CD1c-positive myeloid dendritic cell (primary cell): Measurements from ENCODE around the gene NOTO.

Source experiments
- DNase-seq: peaks from one replicate; pipeline ENCODE4 v3.0.0-alpha.2; 2016; ENCODE audit errors: extremely low spot score

NOTO gene

DNA sequence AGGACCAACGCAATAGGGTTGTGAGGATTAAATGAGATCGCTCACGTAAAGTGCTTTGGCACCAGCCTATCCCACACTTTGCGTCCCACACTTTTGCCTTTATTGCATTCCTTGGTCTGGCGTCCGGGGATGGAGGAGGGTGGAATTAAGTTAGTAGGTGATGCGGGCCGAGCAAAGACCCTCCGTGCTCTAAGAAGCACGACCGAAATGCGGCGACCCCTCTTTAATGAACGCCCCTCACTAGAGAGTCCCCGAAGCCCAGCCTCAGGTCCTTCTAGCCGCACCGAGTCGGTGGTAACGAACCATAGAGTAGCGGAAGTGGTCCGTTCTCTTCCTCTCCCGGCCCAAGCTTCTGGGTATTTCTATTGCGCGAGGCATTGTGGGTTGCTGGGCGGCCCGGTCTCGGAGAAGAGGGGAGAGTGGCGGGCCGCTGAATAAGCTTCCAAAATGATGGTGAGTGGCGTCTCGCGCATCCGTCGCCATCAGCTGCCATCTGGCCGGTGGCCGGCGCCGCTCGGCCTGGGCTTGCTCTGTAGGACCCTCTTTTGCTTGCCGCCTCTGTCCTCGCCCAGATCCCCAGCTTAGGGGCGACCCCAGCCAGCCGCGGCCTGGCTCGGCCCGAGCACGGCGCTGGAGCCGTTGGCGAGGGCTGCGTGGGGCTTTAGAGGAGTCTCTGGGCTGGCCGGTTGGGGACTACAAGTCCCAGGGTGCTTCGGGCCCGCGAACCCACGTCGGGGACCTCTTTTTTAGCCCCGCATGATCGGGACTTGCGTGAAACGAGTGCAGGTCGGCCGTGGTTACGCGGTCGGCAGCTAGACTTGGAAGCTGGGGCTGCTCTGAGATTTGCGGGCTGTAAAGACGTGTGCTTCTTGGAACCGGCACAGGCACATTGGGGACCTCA is 31.8 kb downstream of the NOTO start, which contains the start of gene CCT7:
TSS of gene CCT7 (plus strand) at position 377 of the 901 bp plus-strand sequence. CDS start at position 448, 71 bp downstream.
- peak; percentile 94 for DNase-seq

- no peak for DNase-seq
Measured at GRCh38 chr2:73235315-73236028, 33.1 kb downstream of the NOTO start.

- DNase-seq: no peak
Measured at GRCh38 chr2:73237168-73237567, 34.8 kb downstream of the NOTO start.

GRCh38 chr2:73238149-73238548 is 35.8 kb downstream of the NOTO start:
- DNase-seq: no peak

DNA sequence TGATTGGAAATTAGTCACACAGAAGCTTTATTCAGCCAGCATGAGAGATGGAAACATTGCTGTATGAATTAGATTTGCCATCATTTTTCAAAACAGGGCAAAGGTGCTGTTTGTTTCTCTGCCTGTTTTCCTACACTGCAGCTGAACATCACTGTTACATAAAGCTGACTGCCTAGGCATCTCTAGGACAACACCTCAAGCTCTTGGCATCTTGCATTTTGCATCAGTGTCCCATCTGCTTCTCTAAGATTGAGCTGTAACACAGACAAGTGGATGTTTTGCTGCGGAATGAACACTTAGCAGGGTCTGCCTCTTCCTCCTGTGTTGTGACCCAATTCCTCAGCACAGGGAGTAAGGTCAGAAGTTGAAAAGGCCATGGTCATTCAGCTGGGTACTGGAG is 36.6 kb downstream of the NOTO start:
- no peak for DNase-seq

DNA sequence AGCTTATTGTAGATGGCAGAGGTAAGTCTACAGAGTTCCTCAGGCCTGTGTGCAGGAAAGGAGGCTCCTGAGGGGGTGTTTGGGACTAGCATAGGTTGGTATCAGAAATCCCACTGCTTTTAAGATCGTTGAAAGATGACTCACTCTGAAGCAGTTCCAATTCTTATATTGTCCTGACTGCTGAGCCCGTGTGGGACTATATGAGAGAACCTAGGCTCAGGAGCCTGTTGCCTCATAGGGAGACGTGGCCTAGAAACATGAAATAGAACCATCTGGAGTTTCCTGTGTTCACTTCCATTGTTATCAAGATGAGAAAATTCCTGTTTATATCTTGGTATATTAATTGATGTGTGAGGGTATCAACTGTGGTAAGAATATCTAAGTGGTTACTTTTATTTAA is 37.4 kb downstream of the NOTO start:
- no peak for DNase-seq

GRCh38 chr2:73243884-73244570 is 41.7 kb downstream of the NOTO start:
- DNase-seq: no peak

DNA sequence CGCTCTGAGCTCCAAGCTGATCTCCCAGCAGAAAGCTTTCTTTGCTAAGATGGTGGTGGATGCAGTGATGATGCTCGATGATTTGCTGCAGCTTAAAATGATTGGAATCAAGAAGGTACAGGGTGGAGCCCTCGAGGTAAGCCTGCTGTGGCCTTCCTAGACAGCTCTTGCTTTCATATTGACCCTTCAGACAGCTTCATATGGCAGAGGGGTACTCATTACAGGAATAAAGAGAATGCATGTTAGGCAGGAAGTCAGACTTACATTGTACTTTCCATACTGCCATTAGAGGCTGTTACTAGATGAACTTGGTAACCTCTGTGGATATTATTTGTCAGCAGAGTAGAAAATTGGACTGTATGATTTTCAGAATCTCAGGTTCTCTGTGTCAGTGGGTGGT is 42.2 kb downstream of the NOTO start:
- no peak for DNase-seq

DNA sequence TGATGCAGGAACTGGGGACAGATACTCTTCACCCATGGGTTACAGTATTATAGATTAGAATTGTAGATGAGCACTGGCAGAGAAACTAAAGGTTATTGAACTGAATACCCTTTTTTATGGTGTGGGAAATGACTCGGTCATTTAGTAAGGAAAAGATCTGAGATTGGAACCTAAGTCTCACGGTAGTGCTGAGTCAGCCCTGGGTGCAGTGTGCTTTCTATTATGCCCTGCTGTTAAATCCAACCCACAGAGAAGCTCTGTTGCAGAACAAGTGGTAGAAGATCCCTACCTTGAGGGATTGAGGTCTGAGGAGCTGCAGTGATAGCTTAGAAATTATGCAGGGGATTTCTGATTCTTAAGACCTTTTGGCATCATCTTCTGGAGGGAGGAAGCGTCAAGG is 44.5 kb downstream of the NOTO start:
- no peak for DNase-seq

GRCh38 chr2:73249636-73250035 is 47.3 kb downstream of the NOTO start:
- DNase-seq: no peak

DNA sequence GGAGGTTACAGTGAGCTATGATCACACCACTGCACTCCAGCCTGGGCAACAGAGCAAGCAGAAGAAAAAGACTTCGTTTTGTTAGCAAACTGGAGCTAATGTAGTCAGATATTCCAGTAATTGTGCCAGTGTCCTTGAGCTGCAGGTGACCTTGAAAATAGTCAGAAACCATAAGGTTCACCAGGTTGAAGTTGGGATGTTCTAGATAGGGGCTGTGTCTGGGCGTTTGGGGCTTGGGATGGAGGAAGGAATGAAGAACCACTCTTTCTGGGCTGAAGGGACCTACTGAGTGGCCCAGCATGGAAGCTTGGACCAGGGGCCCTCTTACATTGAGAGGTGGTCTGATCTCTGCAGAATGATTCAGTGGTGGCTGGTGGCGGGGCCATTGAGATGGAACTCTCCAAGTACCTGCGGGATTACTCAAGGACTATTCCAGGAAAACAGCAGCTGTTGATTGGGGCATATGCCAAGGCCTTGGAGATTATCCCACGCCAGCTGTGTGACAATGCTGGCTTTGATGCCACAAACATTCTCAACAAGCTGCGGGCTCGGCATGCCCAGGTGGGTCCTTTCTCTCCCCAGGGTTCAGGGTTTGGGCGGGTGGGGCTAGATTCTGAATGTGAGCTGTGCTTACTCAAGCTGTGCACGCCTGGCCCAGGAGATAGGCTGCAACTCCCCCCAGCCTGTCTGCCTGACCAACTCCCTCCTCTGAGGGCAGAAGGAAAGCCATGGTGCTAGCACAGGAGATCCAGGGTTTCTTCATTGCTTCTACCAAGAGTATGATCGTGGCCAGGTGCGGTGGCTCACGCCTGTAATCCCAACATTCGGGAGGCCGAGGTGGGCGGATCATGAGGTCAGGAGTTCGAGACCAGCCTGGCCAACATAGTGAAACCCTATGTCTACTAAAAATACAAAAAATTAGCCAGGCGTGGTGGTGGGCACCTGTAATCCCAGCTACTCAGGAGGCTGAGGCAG is 48.8 kb downstream of the NOTO start:
- DNase-seq: no peak

DNA sequence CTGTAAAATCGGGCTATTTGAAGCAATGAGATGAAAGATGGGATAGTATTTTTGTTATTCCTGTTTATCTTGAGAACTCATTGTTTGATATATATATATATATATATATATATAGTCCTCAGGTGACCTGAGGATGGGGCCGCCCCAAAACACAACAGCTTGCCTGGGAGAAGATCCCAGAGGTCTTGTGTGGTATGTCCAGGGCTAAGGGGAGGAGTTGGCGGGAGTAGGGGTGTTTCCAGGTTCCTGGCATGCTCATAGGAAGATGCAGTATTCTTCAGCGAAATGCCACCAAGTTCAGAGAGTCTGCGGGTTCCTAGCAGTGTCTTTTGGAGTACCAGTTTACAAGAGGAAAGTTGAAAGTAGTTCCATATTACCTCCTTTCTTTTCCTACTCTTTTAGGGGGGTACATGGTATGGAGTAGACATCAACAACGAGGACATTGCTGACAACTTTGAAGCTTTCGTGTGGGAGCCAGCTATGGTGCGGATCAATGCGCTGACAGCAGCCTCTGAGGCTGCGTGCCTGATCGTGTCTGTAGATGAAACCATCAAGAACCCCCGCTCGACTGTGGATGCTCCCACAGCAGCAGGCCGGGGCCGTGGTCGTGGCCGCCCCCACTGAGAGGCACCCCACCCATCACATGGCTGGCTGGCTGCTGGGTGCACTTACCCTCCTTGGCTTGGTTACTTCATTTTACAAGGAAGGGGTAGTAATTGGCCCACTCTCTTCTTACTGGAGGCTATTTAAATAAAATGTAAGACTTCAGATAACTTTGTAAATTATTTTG is 50.1 kb downstream of the NOTO start:
- no peak for DNase-seq

DNA sequence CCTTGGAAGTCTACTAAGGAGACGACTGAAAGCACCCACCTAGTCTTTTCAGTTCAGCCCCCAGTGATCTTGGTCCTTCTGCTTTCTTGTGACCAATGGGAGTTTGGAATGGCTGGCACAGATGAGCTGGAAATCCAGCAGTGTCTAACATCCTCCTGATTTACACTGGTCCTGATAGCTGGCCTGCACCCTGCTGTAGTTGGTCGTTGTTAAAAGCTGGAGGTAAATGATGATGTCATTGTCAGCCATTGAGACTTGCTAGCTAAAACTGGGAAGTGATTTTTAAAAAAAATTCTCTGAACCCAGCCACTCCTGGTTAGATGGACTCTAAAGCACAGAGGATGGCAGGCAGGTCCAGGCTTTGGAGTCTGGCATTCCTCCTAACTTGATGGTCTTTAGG is 51.0 kb downstream of the NOTO start:
- DNase-seq: peak; percentile 13

GRCh38 chr2:73253901-73254300 is 51.5 kb downstream of the NOTO start:
- peak; percentile 64 for DNase-seq

DNA sequence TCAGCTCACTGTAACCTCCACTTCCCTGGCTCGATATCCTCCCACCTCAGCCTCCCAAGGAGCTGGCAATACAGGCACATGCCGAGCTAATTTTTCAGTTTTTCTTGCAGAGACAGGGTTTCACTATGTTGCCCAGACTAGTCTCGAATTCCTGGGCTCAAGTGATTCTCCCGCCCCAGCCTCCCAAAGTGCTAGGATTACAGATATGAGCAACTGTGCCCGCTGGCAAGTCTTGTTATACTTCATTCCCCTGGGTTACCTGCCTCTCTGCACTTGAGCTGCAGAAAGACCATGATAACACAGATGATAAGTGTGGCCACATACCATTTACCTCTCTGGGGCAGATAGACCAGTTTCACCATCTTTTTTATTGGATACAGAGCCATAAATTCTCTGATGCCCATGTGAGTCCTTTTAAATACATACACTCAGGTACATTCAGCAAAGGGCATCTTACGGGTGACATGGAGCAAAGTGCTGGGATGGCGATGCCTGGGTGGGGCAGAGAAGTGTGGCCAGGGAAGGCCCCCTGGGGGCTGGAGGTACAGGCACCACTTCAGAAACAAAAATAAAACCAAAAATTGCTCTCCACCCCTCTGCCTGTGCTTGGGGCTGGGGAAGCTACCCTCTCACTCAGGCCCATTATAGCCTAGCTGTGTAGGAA is 52.1 kb downstream of the NOTO start:
- no peak for DNase-seq

- no peak for DNase-seq
Measured at GRCh38 chr2:73255007-73255644, 52.8 kb downstream of the NOTO start.

DNA sequence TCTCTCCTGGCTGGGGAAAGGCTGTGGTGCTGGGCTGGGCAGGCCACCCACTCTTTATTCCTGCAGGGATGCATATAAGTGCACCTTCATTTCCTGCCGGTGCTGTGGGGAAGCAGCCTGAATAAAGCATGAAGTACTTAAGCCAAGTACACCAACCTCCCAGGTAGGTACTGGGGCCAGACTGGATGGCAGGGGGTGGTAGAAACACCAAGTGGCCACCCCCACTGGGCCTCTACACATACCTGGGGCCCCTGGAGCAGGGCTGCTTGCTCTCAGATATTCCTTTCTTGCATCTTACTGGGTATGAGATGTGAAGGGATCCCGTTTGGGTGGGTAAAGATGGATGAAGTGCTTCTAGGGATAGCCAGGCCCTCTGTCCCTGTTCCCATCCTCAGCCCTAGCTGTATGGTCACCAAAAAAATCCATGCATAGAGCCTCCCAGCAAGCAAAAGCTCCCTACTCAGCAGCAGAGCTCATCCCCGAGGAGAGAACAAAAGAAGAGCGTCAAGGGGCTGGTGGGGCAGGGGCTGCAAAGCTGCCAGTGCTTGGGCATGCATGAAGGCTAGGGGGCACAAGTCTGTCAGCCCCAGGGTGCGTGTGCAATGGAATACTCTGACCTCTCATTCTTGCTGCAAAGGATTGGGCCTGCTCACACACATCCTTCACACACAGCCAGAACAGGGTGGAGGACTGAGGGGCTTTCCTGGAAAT is 53.7 kb downstream of the NOTO start:
- DNase-seq: no peak

DNA sequence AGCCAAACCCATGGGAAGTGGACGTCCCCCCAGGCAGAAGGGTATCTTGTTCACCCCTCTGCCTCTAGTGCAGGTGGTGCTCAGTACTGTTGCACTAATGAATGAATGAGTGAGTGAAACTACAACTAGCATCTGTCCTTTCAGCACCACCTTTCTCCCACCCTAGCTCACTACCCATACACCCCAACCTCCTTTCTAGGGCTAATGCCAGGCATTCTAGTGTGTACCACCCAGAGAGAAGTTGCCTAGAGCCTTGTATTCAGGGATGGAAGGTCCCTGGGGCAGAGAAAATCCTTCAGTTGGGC is 54.2 kb downstream of the NOTO start:
- DNase-seq: no peak

DNA sequence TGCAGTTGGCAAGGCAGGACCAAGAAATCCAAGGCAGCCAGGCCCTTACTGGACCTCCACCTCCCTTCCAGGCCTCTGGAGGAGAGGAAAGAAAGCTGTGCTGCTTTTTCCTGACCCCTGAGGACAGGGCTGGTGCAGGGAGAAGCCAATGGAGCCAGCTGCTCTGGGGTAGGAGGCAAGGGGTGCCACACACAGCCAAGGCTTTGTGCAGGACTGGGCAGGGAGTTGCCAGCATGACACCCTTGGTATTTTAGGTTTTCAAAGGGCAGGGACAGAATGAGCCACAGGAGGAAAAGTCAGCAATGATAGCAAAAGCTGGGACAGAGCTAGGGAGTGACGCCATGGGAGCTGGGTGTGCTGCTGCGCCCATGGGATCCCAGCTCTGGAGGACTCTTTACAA is 54.6 kb downstream of the NOTO start:
- no peak for DNase-seq
